OCI-LY7 (cell line): ENCODE data around the gene DNAJC21. TPM values are rescaled to one million over a fixed set of nuclear protein-coding genes. Genes with fewer than 3 reads are reported as not detected.
A peak's percentile ranks its signal among the peaks of the same experiment; 100 is the strongest.

Experiments used
- BruUV-seq: library from RNA; stranded (reverse); fragments of 400-500 nt; replicated peaks from 2 replicates; lab custom pipeline; 2021; lab: Mats Ljungman, UMichigan
- CTCF ChIA-PET: fragments of 300-600 bp; sonication (Branson Sonifier 250); formaldehyde crosslinking; loops from one replicate; lab custom pipeline; 2022; ENCODE audit warnings: antibody characterized with exemption; ENCODE audit not compliant: unreplicated experiment; lab: Charles Lee
- POLR2A ChIA-PET: fragments of 300-600 bp; sonication (Branson Sonifier 250); formaldehyde crosslinking; loops from one replicate; lab custom pipeline; 2022; ENCODE audit warnings: antibody characterized with exemption; lab: Charles Lee
- DNase-seq: peaks from one replicate; pipeline ENCODE4 v3.0.0-alpha.2; 2015; ENCODE audit warnings: low spot score
- H2AFZ ChIP-seq: fragments of 200-600 bp; sonication (generic), shearing (Covaris generic); 2 replicates; pipeline ENCODE4 v1.6.1; 2014; ENCODE audit warnings: mild to moderate bottlenecking, antibody characterized with exemption, low read length, moderate library complexity
- H3K27ac ChIP-seq: fragments of 200-600 bp; sonication (generic); 2 replicates; pipeline ENCODE4 v1.5.1; 2014; ENCODE audit warnings: mixed run types, low read depth, mild to moderate bottlenecking, moderate library complexity, low read length, inconsistent platforms; ENCODE audit not compliant: poor library complexity, severe bottlenecking
- H3K36me3 ChIP-seq: fragments of 200-600 bp; sonication (generic); 2 replicates; pipeline ENCODE4 v1.6.1; 2014; ENCODE audit warnings: mild to moderate bottlenecking, antibody characterized with exemption, low read length, moderate library complexity, mixed read lengths; ENCODE audit not compliant: insufficient read depth
- H3K4me1 ChIP-seq: fragments of 200-600 bp; sonication (generic); 2 replicates; pipeline ENCODE4 v1.5.1; 2014; ENCODE audit warnings: mild to moderate bottlenecking, low read length; ENCODE audit not compliant: insufficient read depth, poor library complexity, severe bottlenecking
- H3K4me2 ChIP-seq: fragments of 200-600 bp; sonication (generic); 2 replicates; pipeline ENCODE4 v1.6.1; 2014; ENCODE audit warnings: mild to moderate bottlenecking, low read length
- H3K4me3 ChIP-seq: fragments of 200-600 bp; sonication (generic); 2 replicates; pipeline ENCODE4 v1.5.1; 2014; ENCODE audit warnings: mild to moderate bottlenecking, low read depth, low read length; ENCODE audit not compliant: poor library complexity, severe bottlenecking
- H3K79me2 ChIP-seq: fragments of 200-600 bp; sonication (generic); 2 replicates; pipeline ENCODE4 v1.6.1; 2016; ENCODE audit warnings: low read depth, mild to moderate bottlenecking, low read length, moderate library complexity, mixed read lengths; ENCODE audit not compliant: insufficient read depth
- H3K9me2 ChIP-seq: fragments of 200-600 bp; sonication (generic); 2 replicates; pipeline ENCODE4 v1.6.1; 2016; ENCODE audit warnings: mild to moderate bottlenecking, low read length, mixed read lengths; ENCODE audit not compliant: insufficient read depth
- H3K9me3 ChIP-seq: fragments of 200-600 bp; sonication (generic); 2 replicates; pipeline ENCODE4 v1.6.1; 2014; ENCODE audit warnings: mild to moderate bottlenecking, mixed run types, low read length, mixed read lengths
- H4K20me1 ChIP-seq: fragments of 200-600 bp; sonication (generic); 2 replicates; pipeline ENCODE4 v1.6.1; 2014; ENCODE audit warnings: mild to moderate bottlenecking, antibody characterized with exemption, low read length, moderate library complexity, mixed read lengths; ENCODE audit not compliant: insufficient read depth
- EZH2phosphoT487 ChIP-seq: fragments of 200-600 bp; sonication (generic); IDR thresholded peaks from 2 replicates; pipeline ENCODE4 v1.6.1; 2018; ENCODE audit warnings: low read depth, borderline replicate concordance, mild to moderate bottlenecking, mixed run types, antibody characterized with exemption, low read length, moderate library complexity, mixed read lengths
- intact Hi-C: fragments of 100-400 bp; cut with micrococcal nuclease; formaldehyde crosslinking; loops from one replicate; pipeline ENCODE4 v1.10.0; 2022; ENCODE audit not compliant: unreplicated experiment
- total RNA-seq, 2 experiments: library from RNA; depleted of rRNA in 1 of 2; stranded (reverse); fragments of >200 nt in 1 of 2; shearing (Covaris generic) in 1 of 2; gene quantifications; 2 replicates each; pipeline ENCODE4 v1.2.3, GENCODE V29; 2014 to 2022
- TF ChIP-seq, protein P1 (sequence below): fragments of 200-600 bp; sonication (generic); conservative IDR thresholded peaks from 2 replicates; pipeline ENCODE4 v1.5.1; 2014; ENCODE audit warnings: mild to moderate bottlenecking, antibody characterized with exemption, low read length, moderate library complexity, mixed read lengths

Gene DNAJC21
- total RNA-seq, 2 experiments from 2014 or later: 29.4 to 67.6 TPM

GRCh38 chr5:34928267-34928666 is 1.1 kb upstream of the DNAJC21 start:
- peak; percentile 11 for DNase-seq
- Histone ChIP-seq H2AFZ (no peak overlapping the region), H3K9me2 (no peaks in the 10 kb centered on the region), H3K27ac (peak overlapping the region; percentile 28), H3K4me3 (no peak overlapping the region), H3K36me3 (peaks cover 63% of the 10 kb centered on the region), H3K9me3 (no peaks in the 10 kb centered on the region), H3K4me1 (peaks cover 38% of the 10 kb centered on the region), H3K4me2 (peak overlapping the region; percentile 71), H3K79me2 (peaks cover 63% of the 10 kb centered on the region), H4K20me1 (peaks cover 36% of the 10 kb centered on the region)
- POLR2A ChIA-PET: interaction anchor here (0.5 to 3.6 kb wide), 2 partner anchors 12 to 24 kb away, joined by 3 to 102 read pairs; partner anchors contain the start of genes BRIX1 and RAD1
- intact Hi-C loops: loop anchor here (5.0 kb wide), 1 partner anchor 1314 kb away; the partner anchor contains the start of gene NADK2
- BruUV-seq: no TSS peak
- CTCF ChIA-PET: interaction anchor here (2.3 kb wide), 1 partner anchor 13 kb away, joined by 9 read pairs; the partner anchor contains the start of genes BRIX1 and RAD1
- TF ChIP-seq EZH2phosphoT487: no peak
- TF ChIP-seq, protein P1, sequence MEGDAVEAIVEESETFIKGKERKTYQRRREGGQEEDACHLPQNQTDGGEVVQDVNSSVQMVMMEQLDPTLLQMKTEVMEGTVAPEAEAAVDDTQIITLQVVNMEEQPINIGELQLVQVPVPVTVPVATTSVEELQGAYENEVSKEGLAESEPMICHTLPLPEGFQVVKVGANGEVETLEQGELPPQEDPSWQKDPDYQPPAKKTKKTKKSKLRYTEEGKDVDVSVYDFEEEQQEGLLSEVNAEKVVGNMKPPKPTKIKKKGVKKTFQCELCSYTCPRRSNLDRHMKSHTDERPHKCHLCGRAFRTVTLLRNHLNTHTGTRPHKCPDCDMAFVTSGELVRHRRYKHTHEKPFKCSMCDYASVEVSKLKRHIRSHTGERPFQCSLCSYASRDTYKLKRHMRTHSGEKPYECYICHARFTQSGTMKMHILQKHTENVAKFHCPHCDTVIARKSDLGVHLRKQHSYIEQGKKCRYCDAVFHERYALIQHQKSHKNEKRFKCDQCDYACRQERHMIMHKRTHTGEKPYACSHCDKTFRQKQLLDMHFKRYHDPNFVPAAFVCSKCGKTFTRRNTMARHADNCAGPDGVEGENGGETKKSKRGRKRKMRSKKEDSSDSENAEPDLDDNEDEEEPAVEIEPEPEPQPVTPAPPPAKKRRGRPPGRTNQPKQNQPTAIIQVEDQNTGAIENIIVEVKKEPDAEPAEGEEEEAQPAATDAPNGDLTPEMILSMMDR: no peak

DNA sequence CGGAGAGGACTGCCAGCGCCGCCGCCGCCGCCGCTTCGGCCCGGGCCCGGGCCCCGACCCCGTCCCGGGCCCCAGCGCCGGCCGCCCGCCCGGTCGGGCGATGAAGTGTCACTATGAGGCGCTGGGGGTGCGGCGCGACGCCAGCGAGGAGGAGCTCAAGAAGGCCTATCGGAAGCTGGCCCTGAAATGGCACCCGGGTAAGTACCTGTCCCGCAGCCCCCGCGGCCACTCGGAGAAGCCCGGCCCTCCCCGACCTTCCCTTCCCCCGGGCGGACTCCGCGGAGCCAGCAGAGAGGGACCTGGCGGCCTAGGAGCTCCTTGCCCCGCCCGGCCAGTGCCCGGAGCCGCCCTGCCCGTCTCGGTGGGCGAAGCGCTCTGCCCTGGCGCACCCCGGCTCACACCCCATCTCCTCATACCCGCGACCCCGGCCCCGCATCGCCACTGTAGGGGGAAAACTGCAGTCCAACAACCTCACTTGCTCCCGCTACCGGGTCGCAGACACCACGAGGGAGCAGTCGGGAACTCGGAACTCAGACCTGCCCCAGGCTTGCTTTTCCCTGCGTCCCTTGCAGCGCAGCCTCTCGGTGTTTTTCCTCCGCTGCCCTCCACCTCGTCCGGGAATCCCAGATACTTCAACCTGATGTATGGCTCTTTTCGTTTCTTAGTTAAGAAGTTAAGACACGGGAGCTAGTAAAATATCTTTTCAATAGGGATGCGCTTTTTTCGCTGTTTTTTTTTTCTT is 532 bp downstream of the DNAJC21 start:
- Histone ChIP-seq H3K4me1 (peaks cover 38% of the 10 kb centered on the region), H3K9me2 (no peaks in the 10 kb centered on the region)

More for the DNA sequence above, 532 bp downstream of the DNAJC21 start:
- DNase-seq: peak; percentile 80
- Histone ChIP-seq H3K79me2 (peaks cover 60% of the 10 kb centered on the region), H4K20me1 (peaks cover 29% of the 10 kb centered on the region; the same call in 1 of the 2 replicates), H3K36me3 (peaks cover 63% of the 10 kb centered on the region), H3K4me3 (peak overlapping the region; percentile 83), H3K27ac (peak overlapping the region; percentile 46), H3K9me3 (no peaks in the 10 kb centered on the region), H2AFZ (peak overlapping the region; percentile 64), H3K4me2 (peak overlapping the region; percentile 96)
- TF ChIP-seq, protein P1: no peak
- intact Hi-C loops: loop anchor here (1.0 to 5.0 kb wide), 2 partner anchors 15 to 1312 kb away; partner anchors contain the start of genes BRIX1, NADK2 and RAD1
- POLR2A ChIA-PET: interaction anchor here (0.6 to 3.6 kb wide), 11 partner anchors 9 to 406 kb away, joined by 3 to 102 read pairs (median 4); partner anchors contain the start of genes BRIX1, RAD1 and TTC23L
- CTCF ChIA-PET: interaction anchor here (1.1 to 2.3 kb wide), 3 partner anchors 12 to 15 kb away, joined by 4 to 9 read pairs (median 4); partner anchors contain the start of genes BRIX1 and RAD1
- BruUV-seq: no TSS peak
